ENCODE measurements around the gene OR9I1. TPM values are rescaled to one million over a fixed set of nuclear protein-coding genes. Genes with fewer than 3 reads are reported as not detected.

OR9I1 gene
- not detected in 2 replicates for total RNA-seq

- no peak for DNase-seq (ENCODE audit: low read depth)
Observed at GRCh38 chr11:58125469-58125868, at the start of gene OR9I1. Gene OR9I1 (minus strand): TSS chr11:58125530. CDS start chr11:58119444, 6,086 bp downstream.

- DNase-seq (ENCODE audit: low read depth): no peak
Observed at GRCh38 chr11:58165504-58166106, 40.3 kb upstream of the OR9I1 start.

GRCh38 chr11:58164990-58165389 lies 39.7 kb upstream of the OR9I1 start:
- no peak for DNase-seq (ENCODE audit: low read depth)

GRCh38 chr11:58164389-58164788 lies 39.1 kb upstream of the OR9I1 start:
- DNase-seq (ENCODE audit: low read depth): no peak

GRCh38 chr11:58152781-58153180 lies 27.5 kb upstream of the OR9I1 start:
- DNase-seq (ENCODE audit: low read depth): no peak

- no peak for DNase-seq (ENCODE audit: low read depth)
Observed at GRCh38 chr11:58142761-58143160, 17.4 kb upstream of the OR9I1 start.

GRCh38 chr11:58135171-58135570 lies 9.8 kb upstream of the OR9I1 start:
- DNase-seq (ENCODE audit: low read depth): no peak

- DNase-seq (ENCODE audit: low read depth): no peak
Observed at GRCh38 chr11:58134151-58134550, 8.8 kb upstream of the OR9I1 start.

GRCh38 chr11:58133309-58134076 lies 8.2 kb upstream of the OR9I1 start:
- DNase-seq (ENCODE audit: low read depth): no peak

- DNase-seq (ENCODE audit: low read depth): no peak
Observed at GRCh38 chr11:58127350-58127749, 2.0 kb upstream of the OR9I1 start.

- DNase-seq (ENCODE audit: low read depth): no peak
Observed at GRCh38 chr11:58121096-58121495, 4.2 kb downstream of the OR9I1 start.

GRCh38 chr11:58097437-58097836 lies 27.9 kb downstream of the OR9I1 start:
- no peak for DNase-seq (ENCODE audit: low read depth)

GRCh38 chr11:58086528-58086927 lies 38.8 kb downstream of the OR9I1 start:
- DNase-seq (ENCODE audit: low read depth): no peak

GRCh38 chr11:58075781-58076180 lies 49.5 kb downstream of the OR9I1 start:
- DNase-seq (ENCODE audit: low read depth): peak; percentile 96

GRCh38 chr11:58070585-58070984 lies 54.7 kb downstream of the OR9I1 start:
- DNase-seq (ENCODE audit: low read depth): peak; percentile 41

GRCh38 chr11:58068655-58069054 lies 56.7 kb downstream of the OR9I1 start:
- DNase-seq (ENCODE audit: low read depth): no peak

- DNase-seq (ENCODE audit: low read depth): no peak
Observed at GRCh38 chr11:58067685-58068084, 57.6 kb downstream of the OR9I1 start.

Other genes with a start within 250 kb of the OR9I1 start
- gene OR9Q1, start 101.6 kb downstream of the OR9I1 start, total RNA-seq: not detected in 2 replicates
- not detected in 2 replicates for gene OR6Q1, start 94.6 kb downstream of the OR9I1 start, total RNA-seq
- not detected in 2 replicates for gene OR9Q2, start 63.5 kb upstream of the OR9I1 start, total RNA-seq
- not detected in 2 replicates for gene OR1S2, start 78.6 kb upstream of the OR9I1 start, total RNA-seq
- gene OR1S1, start 87.2 kb upstream of the OR9I1 start, total RNA-seq: not detected in 2 replicates
- not detected in 2 replicates for gene OR10Q1, start 103.4 kb upstream of the OR9I1 start, total RNA-seq
- not detected in 2 replicates for gene OR10W1, start 142.7 kb upstream of the OR9I1 start, total RNA-seq
- gene OR5B17, start 233.5 kb upstream of the OR9I1 start, total RNA-seq: not detected in 2 replicates

Measured in renal cortical epithelial cell (primary cell).